ENCODE results near the gene CDC42SE1. TPM values are rescaled to one million over a fixed set of nuclear protein-coding genes. Genes with fewer than 3 reads are reported as not detected.

The CDC42SE1 gene
- total and polyA plus RNA-seq, 9 of the 15 experiments (the other 6 are each of a cell fraction or from before 2014, with no cell fraction given), result 78.1 to 189 (median 114) TPM

- TF ChIP-seq HDAC6 (IDR thresholded peaks at IDR 0.05; ENCODE audit: low read depth, low read length), result no peak
- TF ChIP-seq HDAC3 (IDR thresholded peaks at IDR 0.05; ENCODE audit: borderline replicate concordance, partially characterized antibody), result no peak
- TF ChIP-seq PYGO2 (tag; IDR thresholded peaks at IDR 0.05), result no peak
- TF ChIP-seq LARP7 (IDR thresholded peaks at IDR 0.05), result no peak
- TF ChIP-seq GABPB1 (CRISPR knock-in tag; IDR thresholded peaks at IDR 0.05), result no peak
- TF ChIP-seq ETS1 (conservative IDR thresholded peaks at IDR 0.05; ENCODE audit: control insufficient read depth, low read depth, low read length), result no peak
- no peak for TF ChIP-seq ZNF586 (CRISPR knock-in tag; conservative IDR thresholded peaks at IDR 0.05)
- no peak for TF ChIP-seq ARID4B (CRISPR knock-in tag; IDR thresholded peaks at IDR 0.05)
- TF ChIP-seq ZNF57 (CRISPR knock-in tag; IDR thresholded peaks at IDR 0.05), result no peak
- no peak for TF ChIP-seq ZNF77 (CRISPR knock-in tag; IDR thresholded peaks at IDR 0.05)
- no peak for TF ChIP-seq E2F4 (CRISPR knock-in tag; IDR thresholded peaks at IDR 0.05; ENCODE audit: low read depth)
- TF ChIP-seq ATF1 (CRISPR knock-in tag; IDR thresholded peaks at IDR 0.05), result no peak
- no peak for TF ChIP-seq ATF1 (tag; IDR thresholded peaks at IDR 0.05)
- TF ChIP-seq ZNF699 (CRISPR knock-in tag; IDR thresholded peaks at IDR 0.05; ENCODE audit: insufficient replicate concordance), result no peak
- no peak for TF ChIP-seq ZNF316 (IDR thresholded peaks at IDR 0.05)
- no peak for TF ChIP-seq SIRT6 (IDR thresholded peaks at IDR 0.05; ENCODE audit: low read depth, low read length)
- TF ChIP-seq TEAD4 (IDR thresholded peaks at IDR 0.05; ENCODE audit: low read length), result 0 out of 2 replicates have a peak, but pooled peaks have one; percentile 3
- no peak for TF ChIP-seq TEAD4 (CRISPR knock-in tag; IDR thresholded peaks at IDR 0.05; ENCODE audit: borderline replicate concordance)
- no peak for TF ChIP-seq FUS (optimal IDR thresholded peaks at IDR 0.05; ENCODE audit: low read depth, low read length)
- no peak for TF ChIP-seq TCF7L2 (IDR thresholded peaks at IDR 0.05; ENCODE audit: low read depth, low read length)
- TF ChIP-seq MCM2 (IDR thresholded peaks at IDR 0.05; ENCODE audit: low read depth), result no peak
- TF ChIP-seq RBM25 (IDR thresholded peaks at IDR 0.05; ENCODE audit: low read depth, low read length, severe bottlenecking), result no peak
- TF ChIP-seq KLF10 (CRISPR knock-in tag; IDR thresholded peaks at IDR 0.05), result no peak
- TF ChIP-seq MTA1 (IDR thresholded peaks at IDR 0.05; ENCODE audit: borderline replicate concordance), result no peak
- TF ChIP-seq POLR3A (IDR thresholded peaks at IDR 0.05; ENCODE audit: borderline replicate concordance, extremely low read depth, insufficient read depth, insufficient read length), result no peak
- TF ChIP-seq GTF2A2 (tag; IDR thresholded peaks at IDR 0.05), result no peak
Observed at GRCh38 chr1:151024540-151025146, 34.8 kb downstream of the CDC42SE1 start (continued).

Data from K562 (cell line).